ENCODE results near the gene ELP5.

DNA sequence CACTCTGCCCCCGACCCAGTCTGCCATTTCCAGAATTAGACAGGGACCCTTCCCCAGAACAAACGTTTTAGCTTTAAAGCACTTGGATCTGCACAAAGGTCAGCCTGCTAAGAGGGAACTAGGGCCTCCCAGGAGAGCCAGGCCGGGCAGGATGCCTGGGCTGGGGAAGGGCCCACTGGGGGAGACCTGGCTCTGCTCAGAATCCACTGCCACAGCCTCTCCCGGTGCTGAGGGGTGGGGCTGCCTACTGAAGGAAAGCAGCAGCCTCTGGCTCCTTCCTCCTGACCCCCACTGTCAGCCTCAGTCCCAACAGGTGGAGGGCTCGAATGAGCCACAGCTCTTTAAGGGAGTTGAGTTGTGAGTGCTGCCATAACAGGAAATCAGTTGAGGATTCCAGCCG is 40.7 kb downstream of the ELP5 start:
- peak; percentile 6 for TF ChIP-seq POLR2A (IDR thresholded peaks at IDR 0.05; ENCODE audit: low read length)
- TF ChIP-seq GATA1 (IDR thresholded peaks at IDR 0.05; ENCODE audit: low read depth, low read length), result no peak
